ENCODE results near the gene LRP1B.

LRP1B gene

GRCh38 chr2:141226560-141226959, 904.3 kb downstream of the LRP1B start:
- no peaks in the 10 kb centered on the region for H3K36me3 ChIP-seq (ENCODE audit: insufficient read depth)

GRCh38 chr2:141207036-141207385, 923.8 kb downstream of the LRP1B start:
- H3K4me2 ChIP-seq = no peak overlapping the region
- no peak overlapping the region for H3K9ac ChIP-seq

More at GRCh38 chr2:141226560-141226959, 904.3 kb downstream of the LRP1B start:
- H3K27me3 ChIP-seq (ENCODE audit: insufficient read depth, low read depth) = no peaks in the 10 kb centered on the region
- no peak for TF ChIP-seq CTCF (conservative IDR thresholded peaks at IDR 0.05; ENCODE audit: low read depth, low read length)
- H4K20me1 ChIP-seq (ENCODE audit: insufficient read depth) = no peaks in the 10 kb centered on the region
- H3K4me3 ChIP-seq (IDR thresholded peaks at IDR 0.05; ENCODE audit: insufficient read depth, low read depth, low read length) = no peak overlapping the region
- H3K27ac ChIP-seq = no peak overlapping the region
- H3K9ac ChIP-seq = no peak overlapping the region
- H3K4me1 ChIP-seq (ENCODE audit: low read depth, poor library complexity, severe bottlenecking) = no peaks in the 10 kb centered on the region
- H3K79me2 ChIP-seq (ENCODE audit: insufficient read depth, low read depth) = no peaks in the 10 kb centered on the region
- no peak overlapping the region for H2AFZ ChIP-seq (ENCODE audit: low read depth)
- no peak overlapping the region for H3K4me2 ChIP-seq

GRCh38 chr2:141201016-141201565, 929.7 kb downstream of the LRP1B start:
- no peaks in the 10 kb centered on the region for H3K4me1 ChIP-seq (ENCODE audit: low read depth, poor library complexity, severe bottlenecking)
- no peaks in the 10 kb centered on the region for H3K79me2 ChIP-seq (ENCODE audit: insufficient read depth, low read depth)
- no peak for TF ChIP-seq CTCF (conservative IDR thresholded peaks at IDR 0.05; ENCODE audit: low read depth, low read length)
- H3K4me2 ChIP-seq = no peak overlapping the region
- H3K4me3 ChIP-seq (IDR thresholded peaks at IDR 0.05; ENCODE audit: insufficient read depth, low read depth, low read length) = no peak overlapping the region
- H2AFZ ChIP-seq (ENCODE audit: low read depth) = no peak overlapping the region
- H3K9ac ChIP-seq = no peak overlapping the region
- H4K20me1 ChIP-seq (ENCODE audit: insufficient read depth) = no peaks in the 10 kb centered on the region
- no peaks in the 10 kb centered on the region for H3K27me3 ChIP-seq (ENCODE audit: insufficient read depth, low read depth)
- no peaks in the 10 kb centered on the region for H3K36me3 ChIP-seq (ENCODE audit: insufficient read depth)
- H3K27ac ChIP-seq = no peak overlapping the region

More at GRCh38 chr2:141207036-141207385, 923.8 kb downstream of the LRP1B start:
- Histone ChIP-seq H3K36me3 (ENCODE audit: insufficient read depth) (no peaks in the 10 kb centered on the region), H3K27me3 (ENCODE audit: insufficient read depth, low read depth) (no peaks in the 10 kb centered on the region), H4K20me1 (ENCODE audit: insufficient read depth) (no peaks in the 10 kb centered on the region), H3K4me3 (IDR thresholded peaks at IDR 0.05; ENCODE audit: insufficient read depth, low read depth, low read length) (no peak overlapping the region), H3K79me2 (ENCODE audit: insufficient read depth, low read depth) (no peaks in the 10 kb centered on the region), H2AFZ (ENCODE audit: low read depth) (no peak overlapping the region), H3K4me1 (ENCODE audit: low read depth, poor library complexity, severe bottlenecking) (no peaks in the 10 kb centered on the region), H3K27ac (no peak overlapping the region)
- no peak for TF ChIP-seq CTCF (conservative IDR thresholded peaks at IDR 0.05; ENCODE audit: low read depth, low read length)

- Histone ChIP-seq H4K20me1 (ENCODE audit: insufficient read depth) (no peaks in the 10 kb centered on the region), H2AFZ (ENCODE audit: low read depth) (no peak overlapping the region), H3K27ac (no peak overlapping the region), H3K27me3 (ENCODE audit: insufficient read depth, low read depth) (no peaks in the 10 kb centered on the region), H3K4me1 (ENCODE audit: low read depth, poor library complexity, severe bottlenecking) (no peaks in the 10 kb centered on the region), H3K36me3 (ENCODE audit: insufficient read depth) (no peaks in the 10 kb centered on the region), H3K79me2 (ENCODE audit: insufficient read depth, low read depth) (no peaks in the 10 kb centered on the region), H3K4me2 (no peak overlapping the region), H3K4me3 (IDR thresholded peaks at IDR 0.05; ENCODE audit: insufficient read depth, low read depth, low read length) (no peak overlapping the region), H3K9ac (no peak overlapping the region)
- TF ChIP-seq CTCF (conservative IDR thresholded peaks at IDR 0.05; ENCODE audit: low read depth, low read length) = no peak
These were observed 930.6 kb downstream of the LRP1B start for GRCh38 chr2:141200191-141200590.

Data from KMS-11 (cell line).